GM18867 (cell line): ENCODE data around the gene SLC22A24.
"Not testable (repeated sequence)": the region's sequence is repeated elsewhere in the genome, so short reads cannot be mapped to it uniquely, and the experiment has no call there.

Experiments
- ATAC-seq: cut with Tn5 transposase; IDR thresholded peaks from one replicate; pipeline ENCODE4 v1.9.1; 2021; ENCODE audit warnings: mild to moderate bottlenecking, moderate library complexity; ENCODE audit not compliant: unreplicated experiment

SLC22A24 gene, protein sequence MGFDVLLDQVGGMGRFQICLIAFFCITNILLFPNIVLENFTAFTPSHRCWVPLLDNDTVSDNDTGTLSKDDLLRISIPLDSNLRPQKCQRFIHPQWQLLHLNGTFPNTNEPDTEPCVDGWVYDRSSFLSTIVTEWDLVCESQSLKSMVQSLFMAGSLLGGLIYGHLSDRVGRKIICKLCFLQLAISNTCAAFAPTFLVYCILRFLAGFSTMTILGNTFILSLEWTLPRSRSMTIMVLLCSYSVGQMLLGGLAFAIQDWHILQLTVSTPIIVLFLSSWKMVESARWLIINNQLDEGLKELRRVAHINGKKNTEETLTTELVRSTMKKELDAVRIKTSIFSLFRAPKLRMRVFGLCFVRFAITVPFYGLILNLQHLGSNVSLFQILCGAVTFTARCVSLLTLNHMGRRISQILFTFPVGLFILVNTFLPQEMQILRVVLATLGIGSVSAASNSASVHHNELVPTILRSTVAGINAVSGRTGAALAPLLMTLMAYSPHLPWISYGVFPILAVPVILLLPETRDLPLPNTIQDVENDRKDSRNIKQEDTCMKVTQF

DNA sequence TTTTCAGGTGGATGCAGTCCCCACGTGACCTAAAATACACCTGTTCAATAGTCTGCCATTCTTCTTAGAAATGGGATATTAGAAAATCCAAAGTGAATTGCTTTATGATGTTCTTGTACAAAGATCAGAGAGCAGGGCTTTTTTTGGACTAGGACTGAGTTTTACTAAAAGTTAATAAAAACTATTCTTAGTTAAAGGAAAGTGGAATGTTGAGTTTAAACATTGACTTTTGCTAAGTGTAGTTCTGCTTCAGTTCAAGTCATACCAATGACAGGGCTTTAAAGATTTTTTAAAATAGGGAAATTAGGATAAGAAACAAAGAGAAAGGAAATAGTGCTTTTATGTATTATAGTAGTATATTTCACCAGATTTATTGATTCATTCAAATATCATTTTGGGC is at the start of gene SLC22A24:
SLC22A24 (minus strand) TSS at position 101 of the 400 bp plus-strand sequence. CDS start 442 bp downstream, outside the sequence.
- no peak for ATAC-seq

DNA sequence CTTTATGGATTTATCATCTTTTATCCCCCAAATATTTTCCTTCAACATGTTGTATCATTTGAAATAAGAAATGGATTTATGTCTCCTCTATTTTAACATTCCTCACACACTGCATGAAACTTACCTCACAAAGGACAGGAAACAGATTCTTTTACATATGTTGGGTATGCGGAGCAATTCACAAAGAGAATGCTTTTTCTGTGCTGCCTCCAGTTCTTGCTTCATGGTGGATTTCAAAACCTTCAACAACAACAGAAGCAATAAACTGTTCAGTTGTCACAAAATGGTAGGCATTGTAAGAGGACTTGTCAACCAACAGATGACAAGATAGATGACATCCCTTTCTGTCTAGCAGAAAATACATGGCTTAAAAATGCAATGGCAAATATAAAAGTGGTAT is 36.5 kb upstream of the SLC22A24 start:
- ATAC-seq = no peak

DNA sequence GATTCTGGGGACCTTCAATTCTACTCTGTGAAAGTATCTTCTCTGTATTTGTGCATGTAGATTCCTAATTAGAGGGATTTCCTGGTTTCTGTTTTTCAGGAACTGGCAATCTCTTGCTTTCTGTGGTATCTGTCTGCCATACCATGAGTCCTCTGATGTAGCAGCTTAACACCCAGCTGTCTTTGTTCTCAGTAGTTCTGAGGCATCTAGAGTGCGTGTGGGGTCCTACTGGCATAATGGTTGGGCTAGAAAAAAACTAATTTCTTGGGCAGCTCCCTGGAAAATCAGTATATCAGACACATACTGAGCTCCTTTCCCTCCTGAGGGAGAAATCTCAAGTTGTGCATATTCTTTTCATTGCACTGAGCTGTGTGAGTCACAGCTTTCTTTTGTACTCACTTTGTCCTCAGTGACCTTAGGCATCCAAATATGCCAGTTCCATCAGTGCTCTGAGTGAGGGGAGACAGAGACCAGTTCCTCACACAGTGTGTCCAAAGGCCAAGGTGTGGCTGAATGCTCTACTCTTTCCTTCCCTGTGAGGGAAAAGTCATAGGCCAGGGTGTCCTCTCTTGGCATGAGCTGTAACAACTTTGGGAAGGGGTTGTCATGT is 35.5 kb upstream of the SLC22A24 start:
- no peak for ATAC-seq

DNA sequence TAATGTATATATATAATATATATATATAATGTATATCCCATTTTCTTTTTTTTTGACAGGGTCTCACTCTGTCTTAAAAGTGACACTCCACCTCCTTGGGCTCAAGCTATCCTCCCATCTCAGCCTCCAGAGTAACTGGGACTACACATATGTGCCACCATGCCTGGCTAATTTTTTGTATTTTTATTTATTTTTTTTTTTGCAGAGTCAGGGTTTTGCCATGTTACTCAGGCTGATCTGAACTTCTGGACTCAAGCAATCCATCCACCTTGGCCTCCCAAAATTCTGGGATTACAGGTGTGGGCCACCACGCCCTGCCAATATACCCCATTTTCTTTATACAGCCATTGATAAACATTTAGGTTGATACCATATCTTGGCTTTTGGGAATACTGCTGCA is 33.9 kb upstream of the SLC22A24 start:
- no peak for ATAC-seq

DNA sequence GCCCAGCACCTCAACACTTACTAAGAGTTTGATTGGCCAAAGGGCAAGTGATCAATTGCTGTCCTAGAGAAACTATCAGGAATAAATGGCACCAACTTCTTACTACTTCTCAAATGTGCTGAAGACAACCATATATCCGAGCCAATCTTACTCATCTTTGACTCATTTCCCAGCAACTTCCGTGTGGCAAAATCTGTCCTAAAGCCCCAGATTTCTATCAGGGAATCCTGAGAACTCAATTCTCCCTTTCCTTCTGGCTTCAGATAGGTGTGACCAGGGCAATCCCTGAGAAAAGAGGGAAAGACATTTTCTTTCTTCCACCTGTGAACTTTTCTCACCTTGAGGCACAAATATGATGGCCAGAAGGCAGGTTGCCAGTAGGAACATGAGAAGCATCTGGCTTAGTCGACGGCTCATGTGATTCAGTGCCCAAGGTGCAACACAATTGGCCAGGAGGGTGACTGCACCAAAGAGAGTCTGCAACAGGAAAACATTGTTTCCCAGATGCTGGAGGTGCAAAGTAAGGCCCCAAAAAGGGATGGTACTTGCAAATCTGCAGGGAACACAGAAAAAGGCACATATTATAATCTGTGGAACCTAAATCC is 21.8 kb upstream of the SLC22A24 start:
- ATAC-seq = no peak

DNA sequence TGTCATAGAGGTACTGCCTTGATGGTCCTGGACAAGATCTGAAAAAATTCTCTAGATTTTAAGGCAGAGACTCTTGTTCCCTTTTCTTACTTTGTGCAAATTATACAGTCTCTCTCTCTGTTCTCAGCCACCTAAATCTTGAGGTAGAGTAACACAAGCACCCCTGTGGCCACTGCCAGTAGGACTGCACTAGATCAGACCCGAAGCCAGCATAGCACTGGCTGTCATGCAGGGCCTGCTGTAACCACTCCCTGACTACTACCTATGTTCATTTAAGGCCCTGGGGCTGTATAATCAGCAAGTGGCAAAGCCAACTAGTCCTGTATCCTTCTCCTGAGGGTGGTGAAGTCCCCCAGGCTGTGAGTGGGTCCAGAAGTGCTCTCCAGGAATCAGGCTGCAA is 11.8 kb upstream of the SLC22A24 start:
- ATAC-seq = no peak

DNA sequence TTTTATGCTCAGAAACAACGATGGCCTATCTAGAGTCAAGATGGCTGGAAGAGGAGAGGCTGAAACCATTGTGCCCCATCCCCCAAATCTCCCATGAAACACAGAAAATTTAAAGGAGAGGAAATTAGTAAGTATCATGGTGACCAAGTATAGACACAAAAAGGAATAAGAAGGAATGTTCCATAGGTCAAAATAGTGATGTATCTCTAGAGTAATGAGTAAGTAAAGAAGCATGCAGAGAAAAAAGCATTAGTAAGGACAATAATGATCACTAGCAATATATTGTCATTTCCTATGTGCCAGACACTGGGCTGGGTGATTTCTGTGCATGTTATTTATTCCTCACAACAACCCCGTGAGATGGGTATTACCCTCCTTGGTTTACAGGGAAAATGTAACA is 2.6 kb upstream of the SLC22A24 start:
- no peak for ATAC-seq

DNA sequence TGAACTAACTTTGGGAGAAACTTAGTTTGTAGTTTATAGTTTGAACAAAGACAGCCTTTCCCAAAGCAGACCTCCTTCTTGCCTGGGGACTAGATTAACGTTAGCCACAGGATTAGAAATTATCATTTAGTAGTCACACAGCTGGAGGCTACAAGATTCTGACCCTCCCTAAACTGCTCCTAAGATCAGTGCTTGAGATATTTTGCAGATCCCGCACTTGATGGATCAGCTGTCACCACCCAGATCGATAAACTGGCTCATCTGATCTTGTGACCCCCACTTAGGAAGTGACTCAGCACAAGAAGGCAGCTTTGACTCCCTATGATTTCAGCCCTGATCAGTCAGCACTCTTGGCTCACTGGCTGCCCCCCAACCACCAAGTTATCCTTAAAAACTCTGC is 1.6 kb downstream of the SLC22A24 start:
- no peak for ATAC-seq

DNA sequence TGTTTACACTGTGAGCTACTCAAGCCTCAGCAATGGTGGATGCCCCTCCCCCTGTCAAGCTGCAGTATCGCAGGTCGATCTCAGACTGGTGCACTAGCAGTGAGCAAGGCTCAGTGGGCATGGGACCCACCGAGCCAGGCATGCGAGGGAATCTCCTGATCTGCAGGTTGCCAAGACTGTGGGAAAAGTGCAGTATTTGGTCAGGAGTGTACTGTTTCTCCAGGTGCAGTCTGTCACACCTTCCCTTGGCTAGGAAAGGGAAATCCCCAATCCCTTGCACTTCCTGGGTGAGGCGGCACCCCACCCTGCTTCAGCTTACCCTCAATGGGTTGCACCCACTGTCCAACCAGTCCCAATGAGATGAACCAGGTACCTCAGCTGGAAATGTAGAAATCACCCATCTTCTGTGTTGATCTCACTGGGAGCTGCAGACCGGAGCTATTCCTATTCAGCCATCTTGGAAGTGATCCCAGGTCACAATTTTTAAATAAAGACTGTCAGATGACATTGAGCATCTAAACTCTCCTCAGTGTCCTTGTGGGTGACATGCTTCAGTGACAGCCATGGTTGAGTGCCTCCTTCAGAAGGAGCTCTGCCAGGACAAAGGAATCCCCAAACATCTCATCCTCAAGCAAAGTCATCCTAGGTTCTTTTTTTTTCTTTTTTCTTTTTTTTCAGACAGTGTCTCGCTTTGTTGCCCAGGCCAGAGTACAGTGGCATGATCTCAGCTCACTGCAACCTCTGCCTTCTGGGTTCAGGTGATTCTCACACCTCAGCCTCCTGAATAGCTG is 10.8 kb downstream of the SLC22A24 start:
- ATAC-seq = no peak

DNA sequence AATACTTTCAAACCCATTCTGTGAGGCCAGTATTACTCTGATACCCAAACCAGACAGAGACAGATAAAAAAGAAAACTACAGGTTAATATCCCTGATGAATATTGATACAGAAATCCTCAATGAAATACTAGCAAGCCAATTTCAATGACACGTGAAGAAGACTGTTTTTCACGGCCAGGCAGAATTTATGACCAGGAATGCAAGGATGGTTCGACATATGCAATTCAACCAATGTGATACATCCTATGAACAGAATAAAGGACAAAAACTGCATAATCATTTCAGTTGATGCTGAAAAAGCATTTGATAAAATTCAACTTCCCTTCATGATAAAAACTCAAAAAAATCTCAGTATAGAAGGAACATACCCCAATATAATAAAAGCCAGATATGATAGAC is 44.5 kb downstream of the SLC22A24 start:
- ATAC-seq = no peak

DNA sequence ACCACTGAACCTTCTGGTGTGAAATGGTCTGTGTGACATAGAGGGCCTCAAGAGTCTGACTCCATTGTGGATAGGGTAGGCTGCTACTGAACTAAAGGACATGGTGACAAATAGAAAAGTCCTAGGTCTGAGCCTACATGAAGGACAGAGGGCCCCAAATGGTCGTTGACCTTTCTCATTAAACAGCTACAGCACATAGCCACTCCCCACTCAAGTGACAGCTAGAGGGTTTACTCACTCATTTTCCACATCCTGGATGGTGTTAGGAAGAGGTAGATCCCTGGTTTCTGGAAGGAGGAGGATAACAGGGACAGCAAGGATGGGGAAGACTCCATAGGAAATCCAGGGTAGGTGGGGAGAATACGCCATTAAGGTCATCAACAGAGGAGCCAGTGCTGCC is 63.3 kb downstream of the SLC22A24 start:
- no peak for ATAC-seq

DNA sequence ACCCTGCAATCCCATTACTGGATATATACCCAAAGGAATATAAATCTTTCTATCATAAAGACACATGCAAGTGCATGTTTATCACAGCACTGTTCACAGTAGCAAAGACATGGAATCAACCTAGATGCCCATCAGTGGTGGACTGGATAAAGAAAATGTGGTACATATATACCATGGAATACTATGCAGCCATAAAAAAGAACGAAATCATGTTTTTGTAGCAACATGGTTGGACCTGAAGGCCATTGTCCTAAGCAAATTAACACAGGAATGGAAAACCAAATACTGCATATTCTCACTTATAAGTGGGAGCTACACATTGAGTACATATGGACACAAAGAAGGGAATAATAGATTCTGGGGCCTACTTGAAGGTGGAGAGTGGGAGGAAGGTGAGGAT is 97.8 kb downstream of the SLC22A24 start:
- ATAC-seq = not testable (repeated sequence)

DNA sequence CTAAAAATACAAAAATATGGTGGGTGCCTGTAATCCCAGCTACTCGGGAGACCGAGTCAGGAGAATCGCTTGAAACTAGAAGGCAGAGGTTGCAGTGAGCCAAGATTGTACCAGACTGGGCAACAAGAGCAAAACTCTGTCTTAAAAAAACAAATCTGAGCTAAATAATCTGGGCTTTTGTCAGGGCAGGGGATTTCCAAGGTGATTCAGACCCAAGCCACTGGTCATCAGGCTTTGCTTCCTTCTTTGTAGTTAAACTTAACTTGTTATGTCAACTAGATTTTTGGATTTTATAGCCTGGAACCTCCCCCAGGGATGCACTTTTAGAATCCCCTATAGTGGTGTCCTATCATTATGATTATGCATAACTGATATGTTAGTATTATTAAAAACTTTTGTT is 101.4 kb downstream of the SLC22A24 start:
- ATAC-seq = no peak

DNA sequence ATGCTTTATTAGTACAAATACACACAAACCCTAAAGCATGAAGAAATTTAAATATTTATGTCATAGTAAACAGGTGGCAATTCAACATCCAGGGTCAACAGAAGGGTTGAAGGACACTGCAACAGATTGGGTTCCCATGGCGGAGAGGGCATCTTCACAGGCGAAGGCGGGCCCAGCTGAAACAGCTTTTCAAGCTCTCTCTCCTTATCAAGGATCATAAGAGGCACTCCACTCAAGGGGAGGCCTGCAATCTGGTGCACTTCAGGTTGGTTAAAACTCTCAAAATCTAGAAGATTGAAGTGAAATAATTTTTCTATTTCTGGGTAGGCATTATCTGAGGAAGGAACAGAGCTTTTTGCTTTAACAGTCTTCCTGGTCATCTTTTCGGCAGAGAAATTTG is 111.6 kb downstream of the SLC22A24 start:
- ATAC-seq = no peak
